GM21619 (cell line): ENCODE data around the gene NUBPL.
"Not testable (repeated sequence)": the region's sequence is repeated elsewhere in the genome, so short reads cannot be mapped to it uniquely, and the experiment has no call there.

Experiments
- ATAC-seq: cut with Tn5 transposase; IDR thresholded peaks from one replicate; pipeline ENCODE4 v1.9.1; 2021; ENCODE audit not compliant: unreplicated experiment

NUBPL gene

GRCh38 chr14:31578266-31578665, 17.1 kb downstream of the NUBPL start:
- no peak for ATAC-seq

GRCh38 chr14:31578792-31579501, 17.7 kb downstream of the NUBPL start:
- no peak for ATAC-seq

GRCh38 chr14:31580234-31580633, 19.0 kb downstream of the NUBPL start:
- no peak for ATAC-seq

- ATAC-seq = no peak
Measured at GRCh38 chr14:31582286-31582691, 21.1 kb downstream of the NUBPL start.

GRCh38 chr14:31582836-31583452, 21.7 kb downstream of the NUBPL start:
- no peak for ATAC-seq

GRCh38 chr14:31590206-31590605, 29.0 kb downstream of the NUBPL start:
- ATAC-seq = no peak

- ATAC-seq = no peak
Measured at GRCh38 chr14:31592122-31592521, 30.9 kb downstream of the NUBPL start.

GRCh38 chr14:31592631-31593030, 31.4 kb downstream of the NUBPL start:
- no peak for ATAC-seq

- no peak for ATAC-seq
Measured at GRCh38 chr14:31596342-31597095, 35.3 kb downstream of the NUBPL start.

- ATAC-seq = no peak
Measured at GRCh38 chr14:31605702-31606101, 44.5 kb downstream of the NUBPL start.

- ATAC-seq = no peak
Measured at GRCh38 chr14:31611778-31612433, 50.7 kb downstream of the NUBPL start.

GRCh38 chr14:31613188-31613587, 52.0 kb downstream of the NUBPL start:
- ATAC-seq = no peak

- ATAC-seq = not testable (repeated sequence)
Measured at GRCh38 chr14:31618884-31619283, 57.7 kb downstream of the NUBPL start.

- no peak for ATAC-seq
Measured at GRCh38 chr14:31619440-31619839, 58.2 kb downstream of the NUBPL start.

- not testable (repeated sequence) for ATAC-seq
Measured at GRCh38 chr14:31620898-31621297, 59.7 kb downstream of the NUBPL start.

GRCh38 chr14:31622060-31622459, 60.9 kb downstream of the NUBPL start:
- no peak for ATAC-seq

GRCh38 chr14:31652900-31653299, 91.7 kb downstream of the NUBPL start:
- ATAC-seq = not testable (repeated sequence)

GRCh38 chr14:31657917-31658316, 96.7 kb downstream of the NUBPL start:
- no peak for ATAC-seq

GRCh38 chr14:31659278-31659677, 98.1 kb downstream of the NUBPL start:
- ATAC-seq = no peak

- ATAC-seq = peak; percentile 67
Measured at GRCh38 chr14:31660191-31660590, 99.0 kb downstream of the NUBPL start.

- no peak for ATAC-seq
Measured at GRCh38 chr14:31660728-31661127, 99.5 kb downstream of the NUBPL start.
